Subcutaneous adipose tissue (tissue), 4 donors: ENCODE results near the gene IFIT2. TPM values are rescaled to one million over a fixed set of nuclear protein-coding genes. Genes with fewer than 3 reads are reported as not detected.

Experiments used
- CTCF ChIP-seq: fragments of 450-650 bp; IDR thresholded peaks from one replicate; pipeline ENCODE4 v1.5.1; 2016; ENCODE audit warnings: low read depth, mild to moderate bottlenecking, control low read depth, antibody characterized with exemption, moderate library complexity
- total RNA-seq, 4 donors: library from RNA; depleted of rRNA; stranded (reverse); fragments of >200 nt; gene quantifications; one replicate each; pipeline ENCODE4 v1.1.0, GENCODE V29; 2016

Gene IFIT2
- total RNA-seq, 4 donors from 2014 or later: 2.3 to 10.9 (median 8.6) TPM

GRCh38 chr10:89346405-89347254 lies 44.8 kb downstream of the IFIT2 start:
- TF ChIP-seq CTCF: no peak

- no peak for TF ChIP-seq CTCF
Observed at GRCh38 chr10:89347701-89348457, 46.0 kb downstream of the IFIT2 start.

- TF ChIP-seq CTCF: no peak
Observed at GRCh38 chr10:89348481-89348880, 46.6 kb downstream of the IFIT2 start.

- no peak for TF ChIP-seq CTCF
Observed at GRCh38 chr10:89348975-89349374, 47.1 kb downstream of the IFIT2 start.

- TF ChIP-seq CTCF: no peak
Observed at GRCh38 chr10:89351412-89351779, 49.5 kb downstream of the IFIT2 start.

GRCh38 chr10:89351780-89352597 lies 50.1 kb downstream of the IFIT2 start:
- no peak for TF ChIP-seq CTCF
